ENCODE results near the gene CNIH3.

- TF ChIP-seq POLR2AphosphoS5 (IDR thresholded peaks at IDR 0.05), result no peak
- TF ChIP-seq CTCF (IDR thresholded peaks at IDR 0.05), result no peak
These were observed 133.8 kb downstream of the CNIH3 start for GRCh38 chr1:224749916-224750315.

All from breast epithelium (tissue), 3 donors.